Activated CD4-positive, alpha-beta T cell treated with anti-CD3 and anti-CD28 coated beads for 36 hours (primary cell): Measurements from ENCODE around the gene ST6GALNAC3. TPM values are rescaled to one million over a fixed set of nuclear protein-coding genes. Genes with fewer than 3 reads are reported as not detected.
"Not testable (repeated sequence)": the region's sequence is repeated elsewhere in the genome, so short reads cannot be mapped to it uniquely, and the experiment has no call there.

Experiments used
- ATAC-seq: fragments of 200-7000 bp; cut with Tn5 transposase; one replicate; pipeline ENCODE4 v1.10.0; 2021; ENCODE audit warnings: mild to moderate bottlenecking, moderate library complexity
- CTCF ChIA-PET: fragments of 350-600 bp; sonication (Branson Sonifier 250); formaldehyde crosslinking; loops from one replicate; lab custom pipeline; 2021; ENCODE audit warnings: antibody characterized with exemption; lab: Charles Lee
- POLR2A ChIA-PET: fragments of 350-600 bp; sonication (Branson Sonifier 250); formaldehyde crosslinking; loops from one replicate; lab custom pipeline; 2021; ENCODE audit warnings: antibody characterized with exemption, inconsistent platforms; lab: Charles Lee
- DNase-seq: peaks from one replicate; pipeline ENCODE4 v3.0.0-alpha.2; 2020
- H3K27ac Mint-ChIP-seq: one replicate; pipeline ENCODE4 v1.8.0; 2021; ENCODE audit warnings: mixed read lengths
- H3K27me3 Mint-ChIP-seq: one replicate; pipeline ENCODE4 v1.8.0; 2021; ENCODE audit warnings: mixed read lengths
- H3K36me3 Mint-ChIP-seq: one replicate; pipeline ENCODE4 v1.8.0; 2021; ENCODE audit warnings: low read depth, mixed read lengths
- H3K4me1 Mint-ChIP-seq: one replicate; pipeline ENCODE4 v1.8.0; 2021; ENCODE audit warnings: mixed read lengths
- H3K4me3 Mint-ChIP-seq: one replicate; pipeline ENCODE4 v1.8.0; 2021; ENCODE audit warnings: mild to moderate bottlenecking, moderate library complexity, mixed read lengths
- H3K9me3 Mint-ChIP-seq: one replicate; pipeline ENCODE4 v1.8.0; 2021; ENCODE audit warnings: low read depth, mixed read lengths
- intact Hi-C, 2 experiments: fragments of 100-400 bp; cut with DNase I in 1 of 2; cut with micrococcal nuclease in 1 of 2; formaldehyde crosslinking; loops; one replicate each; pipeline versions ENCODE4 v1.14.2 to v1.15.1; 2022 to 2024; cut with DNase I, micrococcal nuclease
- total RNA-seq, 2 experiments: library from RNA; stranded (reverse); gene quantifications; one replicate each; pipeline ENCODE4 v1.2.3, GENCODE V29; 2021

The ST6GALNAC3 gene
- total RNA-seq, 2 experiments from 2014 or later = 0.73 to 1.1 TPM

DNA sequence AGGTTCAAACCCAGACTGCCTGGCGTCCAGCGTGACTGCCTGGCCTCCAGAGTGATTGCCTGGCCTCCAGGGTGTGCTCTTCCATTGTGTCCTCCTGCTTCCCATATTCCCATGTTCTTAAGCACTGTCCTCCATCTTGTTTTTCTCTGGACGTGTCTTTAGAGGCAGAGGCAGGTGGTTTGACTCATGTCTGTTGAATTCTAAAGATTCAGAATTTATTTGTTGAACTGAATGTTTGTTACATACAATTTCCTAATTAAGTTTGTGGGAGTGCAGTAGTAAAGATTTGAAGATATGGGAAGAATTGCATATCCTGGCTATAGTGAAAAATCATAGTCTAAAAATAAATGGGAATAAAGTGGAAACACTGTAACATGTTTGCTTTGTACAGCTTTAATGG lies 18.3 kb downstream of the ST6GALNAC3 start:
- Mint-ChIP-seq H3K27me3 (no peaks in the 10 kb centered on the region), H3K4me1 (no peaks in the 10 kb centered on the region), H3K9me3 (no peaks in the 10 kb centered on the region), H3K36me3 (no peaks in the 10 kb centered on the region), H3K4me3 (no peak overlapping the region), H3K27ac (no peak overlapping the region)
- POLR2A ChIA-PET = no interaction called here
- CTCF ChIA-PET = no interaction called here
- no peak for ATAC-seq
- DNase-seq = no peak
- intact Hi-C loops = no loop called here

GRCh38 chr1:76093522-76094312 lies 19.2 kb downstream of the ST6GALNAC3 start:
- no peaks in the 10 kb centered on the region for H3K36me3 Mint-ChIP-seq
- no peak overlapping the region for H3K27ac Mint-ChIP-seq
- intact Hi-C loops = no loop called here
- no peaks in the 10 kb centered on the region for H3K27me3 Mint-ChIP-seq
- ChIA-PET POLR2A (interaction anchor here (0.6 kb wide), 1 partner anchor 479 kb away, joined by 3 read pairs; no protein-coding TSS in a partner anchor), CTCF (no interaction called here)
- no peak overlapping the region for H3K4me3 Mint-ChIP-seq
- no peak for DNase-seq
- H3K4me1 Mint-ChIP-seq = no peaks in the 10 kb centered on the region
- ATAC-seq = no peak
- no peaks in the 10 kb centered on the region for H3K9me3 Mint-ChIP-seq

DNA sequence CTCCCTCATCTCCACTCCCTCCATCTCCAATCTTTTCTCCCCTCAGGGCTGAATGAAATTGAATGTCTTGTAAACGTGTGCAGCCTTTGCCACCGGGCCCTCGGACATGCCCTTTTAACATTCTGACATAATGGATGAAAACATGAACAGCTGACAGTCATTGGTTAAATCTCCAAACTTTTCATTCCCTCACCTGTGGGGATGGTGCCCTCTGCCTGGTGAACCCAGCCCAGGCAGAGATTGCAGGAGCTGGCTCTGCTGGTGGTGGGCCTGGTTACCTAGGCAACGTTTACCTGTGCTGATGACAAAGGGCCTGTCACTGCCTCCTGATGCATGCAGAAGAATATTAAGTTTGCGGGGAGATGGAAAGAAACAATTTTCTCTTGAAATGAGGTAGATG lies 21.3 kb downstream of the ST6GALNAC3 start:
- Mint-ChIP-seq H3K4me1 (no peaks in the 10 kb centered on the region), H3K27ac (no peak overlapping the region), H3K4me3 (no peak overlapping the region), H3K9me3 (no peaks in the 10 kb centered on the region), H3K27me3 (no peaks in the 10 kb centered on the region), H3K36me3 (no peaks in the 10 kb centered on the region)
- DNase-seq = no peak
- ChIA-PET POLR2A (no interaction called here), CTCF (no interaction called here)
- intact Hi-C loops = no loop called here
- no peak for ATAC-seq

GRCh38 chr1:76097064-76097463 lies 22.5 kb downstream of the ST6GALNAC3 start:
- CTCF ChIA-PET = interaction anchor here (1.0 kb wide), 1 partner anchor 13 kb away, joined by 3 read pairs; no protein-coding TSS in a partner anchor
- ATAC-seq, intact Hi-C loops, H3K4me1 Mint-ChIP-seq, H3K27ac Mint-ChIP-seq, H3K36me3 Mint-ChIP-seq, H3K4me3 Mint-ChIP-seq, H3K27me3 Mint-ChIP-seq, POLR2A ChIA-PET, H3K9me3 Mint-ChIP-seq, DNase-seq: not testable (repeated sequence)

GRCh38 chr1:76098845-76099244 lies 24.3 kb downstream of the ST6GALNAC3 start:
- CTCF ChIA-PET = no interaction called here

DNA sequence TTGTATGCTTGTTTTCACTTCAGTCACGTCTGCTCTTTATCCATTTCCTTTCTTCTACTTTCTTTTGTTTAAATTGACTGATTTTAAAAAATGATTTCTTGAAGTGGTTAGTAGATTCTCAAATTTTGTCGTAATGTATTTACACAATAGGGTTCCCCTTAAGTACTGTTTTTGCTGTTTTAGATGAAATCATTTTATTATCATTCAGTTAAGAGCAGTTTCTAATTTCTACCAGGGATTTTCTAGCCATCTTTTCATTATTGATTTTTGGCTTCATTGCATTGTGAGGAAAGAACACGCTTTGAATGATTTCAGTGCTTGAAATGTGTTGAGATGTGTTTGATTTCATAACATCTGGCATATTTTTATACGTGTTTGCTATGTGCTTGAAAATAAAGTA lies 27.0 kb downstream of the ST6GALNAC3 start:
- ChIA-PET POLR2A (no interaction called here), CTCF (no interaction called here)
- intact Hi-C loops = no loop called here
- no peaks in the 10 kb centered on the region for H3K27me3 Mint-ChIP-seq
- H3K27ac Mint-ChIP-seq = no peak overlapping the region
- no peaks in the 10 kb centered on the region for H3K4me1 Mint-ChIP-seq
- H3K9me3 Mint-ChIP-seq = no peaks in the 10 kb centered on the region
- ATAC-seq (no peak), DNase-seq (no peak)
- H3K4me3 Mint-ChIP-seq = no peak overlapping the region
- H3K36me3 Mint-ChIP-seq = no peaks in the 10 kb centered on the region

More at GRCh38 chr1:76098845-76099244, 24.3 kb downstream of the ST6GALNAC3 start:
- intact Hi-C loops = no loop called here
- no peaks in the 10 kb centered on the region for H3K4me1 Mint-ChIP-seq
- POLR2A ChIA-PET = no interaction called here
- H3K9me3 Mint-ChIP-seq = no peaks in the 10 kb centered on the region
- no peak for DNase-seq
- H3K27me3 Mint-ChIP-seq = no peaks in the 10 kb centered on the region
- ATAC-seq = no peak
- H3K27ac Mint-ChIP-seq = no peak overlapping the region
- no peaks in the 10 kb centered on the region for H3K36me3 Mint-ChIP-seq
- H3K4me3 Mint-ChIP-seq = no peak overlapping the region

GRCh38 chr1:76102046-76102445 lies 27.5 kb downstream of the ST6GALNAC3 start:
- H3K4me3 Mint-ChIP-seq = no peak overlapping the region
- H3K36me3 Mint-ChIP-seq = no peaks in the 10 kb centered on the region
- no peak for ATAC-seq

DNA sequence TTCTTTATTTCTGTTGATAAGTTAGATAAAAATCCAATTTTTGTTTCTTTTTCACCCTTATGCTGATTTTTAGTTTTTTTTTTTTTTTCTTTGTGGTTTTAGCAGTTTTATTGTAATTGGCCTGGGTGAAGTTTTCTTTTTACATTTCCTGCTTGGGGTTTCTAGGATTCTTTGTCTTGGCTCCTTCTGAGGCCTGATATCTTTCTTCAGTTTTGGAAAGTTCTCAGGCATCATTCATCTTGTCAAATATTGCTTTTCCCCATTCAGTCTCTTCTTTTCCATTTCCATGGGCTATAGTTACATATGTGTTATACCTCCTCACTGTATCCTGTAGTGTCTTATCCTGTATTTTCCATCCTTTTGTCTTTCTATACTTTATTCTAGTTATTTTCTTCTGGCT lies 28.5 kb downstream of the ST6GALNAC3 start:
- no peaks in the 10 kb centered on the region for H3K27me3 Mint-ChIP-seq
- ATAC-seq (no peak), DNase-seq (no peak)
- H3K9me3 Mint-ChIP-seq = no peaks in the 10 kb centered on the region
- H3K27ac Mint-ChIP-seq = no peak overlapping the region
- POLR2A ChIA-PET = no interaction called here
- no peak overlapping the region for H3K4me3 Mint-ChIP-seq
- no peaks in the 10 kb centered on the region for H3K4me1 Mint-ChIP-seq
- CTCF ChIA-PET = no interaction called here
- no peaks in the 10 kb centered on the region for H3K36me3 Mint-ChIP-seq
- intact Hi-C loops = no loop called here

More at GRCh38 chr1:76102046-76102445, 27.5 kb downstream of the ST6GALNAC3 start:
- no peaks in the 10 kb centered on the region for H3K27me3 Mint-ChIP-seq
- H3K27ac Mint-ChIP-seq = no peak overlapping the region
- no peaks in the 10 kb centered on the region for H3K4me1 Mint-ChIP-seq
- no peak for DNase-seq
- ChIA-PET POLR2A (no interaction called here), CTCF (no interaction called here)
- intact Hi-C loops = no loop called here
- H3K9me3 Mint-ChIP-seq = no peaks in the 10 kb centered on the region

DNA sequence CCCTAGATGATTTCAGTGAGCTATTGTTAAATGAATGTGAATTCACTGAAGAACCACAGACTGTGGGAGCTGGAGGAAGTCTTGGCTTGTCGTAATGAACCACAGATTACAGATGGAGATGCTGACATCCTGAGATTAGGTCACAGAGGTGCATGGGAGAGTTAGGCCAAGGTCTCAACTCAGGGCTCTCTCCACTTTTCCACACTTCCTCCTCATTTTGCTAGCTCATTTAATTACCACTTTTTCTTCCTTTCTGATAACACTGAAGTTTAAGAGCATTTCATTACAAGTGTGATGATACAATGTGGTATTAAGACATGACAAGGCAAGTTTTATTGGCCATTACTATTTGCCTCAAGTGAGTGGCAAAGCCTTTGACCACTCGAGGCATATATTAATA lies 30.8 kb downstream of the ST6GALNAC3 start:
- Mint-ChIP-seq H3K27me3 (no peaks in the 10 kb centered on the region), H3K4me1 (no peaks in the 10 kb centered on the region), H3K36me3 (no peaks in the 10 kb centered on the region), H3K27ac (no peak overlapping the region), H3K4me3 (no peak overlapping the region), H3K9me3 (no peaks in the 10 kb centered on the region)
- DNase-seq (no peak), ATAC-seq (no peak)
- ChIA-PET CTCF (interaction anchor here (1.5 kb wide), 1 partner anchor 28 kb away, joined by 6 read pairs; no protein-coding TSS in a partner anchor), POLR2A (no interaction called here)
- intact Hi-C loops = no loop called here

- H3K36me3 Mint-ChIP-seq = no peaks in the 10 kb centered on the region
- no peak for ATAC-seq
- H3K4me1 Mint-ChIP-seq = no peaks in the 10 kb centered on the region
- no peak overlapping the region for H3K4me3 Mint-ChIP-seq
- ChIA-PET POLR2A (no interaction called here), CTCF (interaction anchor here (1.5 kb wide), 1 partner anchor 29 kb away, joined by 6 read pairs; no protein-coding TSS in a partner anchor)
- H3K27me3 Mint-ChIP-seq = no peaks in the 10 kb centered on the region
- no peaks in the 10 kb centered on the region for H3K9me3 Mint-ChIP-seq
- intact Hi-C loops = no loop called here
- no peak overlapping the region for H3K27ac Mint-ChIP-seq
- DNase-seq = no peak
Measured at GRCh38 chr1:76106251-76106650, 31.7 kb downstream of the ST6GALNAC3 start.

DNA sequence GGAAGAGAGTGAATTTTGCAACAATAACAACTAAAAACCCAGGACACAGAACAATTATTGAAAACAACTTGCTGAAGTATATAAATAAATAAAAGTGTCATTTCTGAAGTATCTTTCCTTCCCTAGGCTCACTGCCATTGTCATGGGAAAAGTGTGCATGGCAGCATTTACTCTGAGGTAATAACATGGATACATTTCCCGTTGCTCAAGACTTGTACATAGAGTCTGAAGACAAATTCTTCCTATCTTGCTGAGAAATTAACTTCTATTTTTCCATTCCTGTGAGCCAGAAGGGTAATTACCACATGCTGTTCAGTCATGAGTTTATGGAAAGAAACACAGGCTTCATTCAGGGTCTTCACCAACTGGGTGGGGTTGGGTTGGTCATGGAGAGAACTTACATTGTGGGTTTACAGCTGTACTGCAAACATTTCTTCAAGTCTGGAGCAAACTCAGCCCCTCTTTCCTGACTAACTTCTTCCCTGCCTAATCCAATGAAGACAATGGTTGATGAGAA lies 32.2 kb downstream of the ST6GALNAC3 start:
- Mint-ChIP-seq H3K4me1 (no peaks in the 10 kb centered on the region), H3K27ac (no peak overlapping the region), H3K27me3 (no peaks in the 10 kb centered on the region), H3K36me3 (no peaks in the 10 kb centered on the region), H3K9me3 (no peaks in the 10 kb centered on the region), H3K4me3 (no peak overlapping the region)
- ATAC-seq = no peak
- DNase-seq = no peak
- intact Hi-C loops = no loop called here
- POLR2A ChIA-PET = no interaction called here
- CTCF ChIA-PET = no interaction called here

DNA sequence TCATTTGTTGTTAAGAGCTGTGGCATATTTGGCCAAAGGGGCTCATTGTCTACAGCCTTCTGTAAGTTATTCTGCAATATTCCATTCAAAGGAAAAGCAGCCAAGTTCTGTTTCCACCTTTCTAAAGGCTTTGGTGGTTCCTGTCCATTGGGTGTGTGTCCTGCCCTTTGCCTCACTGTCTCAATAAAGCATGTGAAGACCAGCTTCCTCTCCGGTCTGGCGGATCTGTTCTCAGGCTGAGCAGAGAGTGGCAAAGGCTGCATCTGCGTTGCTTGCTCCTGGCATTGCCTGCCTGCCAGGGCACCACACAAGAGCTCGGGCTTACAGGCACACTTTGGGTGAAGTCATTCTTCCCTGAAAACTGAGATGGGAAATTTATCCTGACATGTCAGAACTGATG lies 34.9 kb downstream of the ST6GALNAC3 start:
- H3K4me1 Mint-ChIP-seq = no peaks in the 10 kb centered on the region
- ATAC-seq = no peak
- no peak overlapping the region for H3K4me3 Mint-ChIP-seq
- H3K9me3 Mint-ChIP-seq = no peaks in the 10 kb centered on the region
- no peaks in the 10 kb centered on the region for H3K36me3 Mint-ChIP-seq
- no peaks in the 10 kb centered on the region for H3K27me3 Mint-ChIP-seq
- ChIA-PET CTCF (interaction anchor here (1.5 kb wide), 1 partner anchor 12 kb away, joined by 3 read pairs; no protein-coding TSS in a partner anchor), POLR2A (no interaction called here)
- intact Hi-C loops = no loop called here
- no peak for DNase-seq
- H3K27ac Mint-ChIP-seq = no peak overlapping the region
